ENCODE data around the gene RGS16. TPM values are rescaled to one million over a fixed set of nuclear protein-coding genes. Genes with fewer than 3 reads are reported as not detected.
A peak's percentile ranks its signal among the peaks of the same experiment; 100 is the strongest.

The RGS16 gene
- total and polyA plus RNA-seq, 4 donors = 0.54 to 2.7 (median 0.83) TPM

DNA sequence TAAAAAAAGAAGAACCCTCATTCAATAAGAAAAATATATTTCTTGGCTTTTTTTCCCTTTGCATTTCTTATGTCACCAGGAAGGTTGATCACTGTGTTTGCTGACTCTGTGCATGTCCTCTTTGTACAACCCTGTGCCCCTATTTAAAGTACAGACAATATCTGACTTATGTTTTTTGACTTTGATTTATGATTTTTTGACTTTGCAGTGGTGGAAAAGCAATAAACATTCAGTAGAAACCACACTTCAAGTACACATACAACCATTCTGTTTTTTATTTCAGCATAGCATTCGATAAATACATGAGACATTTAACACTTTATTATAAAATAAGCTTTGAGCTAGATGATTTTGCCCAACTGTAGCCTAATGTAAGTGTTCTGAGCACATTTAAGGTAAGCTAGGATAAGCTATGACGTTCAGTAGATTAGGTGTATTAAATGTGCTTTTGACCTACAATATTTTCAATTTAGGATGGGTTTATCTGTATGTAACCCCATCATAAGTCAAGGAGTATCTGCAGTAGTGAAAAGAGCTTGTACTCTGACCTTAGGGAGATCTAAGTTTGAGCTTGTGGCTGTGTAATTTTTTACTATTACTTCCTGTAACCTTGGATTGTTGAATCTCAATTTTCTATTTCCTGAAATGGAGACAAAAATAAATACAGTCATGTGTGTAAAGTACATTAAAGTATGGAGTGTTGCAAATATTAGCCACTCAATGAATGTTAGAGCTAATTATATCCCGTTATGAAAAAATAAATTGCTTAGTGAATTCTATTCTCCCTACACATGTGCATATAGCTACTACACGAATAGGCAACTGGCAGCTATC lies 16.3 kb downstream of the RGS16 start:
- WGBS = 44% methylated on average over 4 of the region's 4 CpGs
- H3K9ac ChIP-seq (ENCODE audit: low read depth in 1 of 2, low read length in 2 of 2) = peak overlapping the region; percentile 55 to 91
- TF ChIP-seq RAD21 (IDR thresholded peaks at IDR 0.05) (no peak), GABPA (IDR thresholded peaks at IDR 0.05 in 1 of 2, conservative IDR thresholded peaks at IDR 0.05 in 1 of 2) (no peak), RXRA (IDR thresholded peaks at IDR 0.05) (no peak)
- TF ChIP-seq, protein P1, sequence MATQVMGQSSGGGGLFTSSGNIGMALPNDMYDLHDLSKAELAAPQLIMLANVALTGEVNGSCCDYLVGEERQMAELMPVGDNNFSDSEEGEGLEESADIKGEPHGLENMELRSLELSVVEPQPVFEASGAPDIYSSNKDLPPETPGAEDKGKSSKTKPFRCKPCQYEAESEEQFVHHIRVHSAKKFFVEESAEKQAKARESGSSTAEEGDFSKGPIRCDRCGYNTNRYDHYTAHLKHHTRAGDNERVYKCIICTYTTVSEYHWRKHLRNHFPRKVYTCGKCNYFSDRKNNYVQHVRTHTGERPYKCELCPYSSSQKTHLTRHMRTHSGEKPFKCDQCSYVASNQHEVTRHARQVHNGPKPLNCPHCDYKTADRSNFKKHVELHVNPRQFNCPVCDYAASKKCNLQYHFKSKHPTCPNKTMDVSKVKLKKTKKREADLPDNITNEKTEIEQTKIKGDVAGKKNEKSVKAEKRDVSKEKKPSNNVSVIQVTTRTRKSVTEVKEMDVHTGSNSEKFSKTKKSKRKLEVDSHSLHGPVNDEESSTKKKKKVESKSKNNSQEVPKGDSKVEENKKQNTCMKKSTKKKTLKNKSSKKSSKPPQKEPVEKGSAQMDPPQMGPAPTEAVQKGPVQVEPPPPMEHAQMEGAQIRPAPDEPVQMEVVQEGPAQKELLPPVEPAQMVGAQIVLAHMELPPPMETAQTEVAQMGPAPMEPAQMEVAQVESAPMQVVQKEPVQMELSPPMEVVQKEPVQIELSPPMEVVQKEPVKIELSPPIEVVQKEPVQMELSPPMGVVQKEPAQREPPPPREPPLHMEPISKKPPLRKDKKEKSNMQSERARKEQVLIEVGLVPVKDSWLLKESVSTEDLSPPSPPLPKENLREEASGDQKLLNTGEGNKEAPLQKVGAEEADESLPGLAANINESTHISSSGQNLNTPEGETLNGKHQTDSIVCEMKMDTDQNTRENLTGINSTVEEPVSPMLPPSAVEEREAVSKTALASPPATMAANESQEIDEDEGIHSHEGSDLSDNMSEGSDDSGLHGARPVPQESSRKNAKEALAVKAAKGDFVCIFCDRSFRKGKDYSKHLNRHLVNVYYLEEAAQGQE (IDR thresholded peaks at IDR 0.05) = no peak

DNA sequence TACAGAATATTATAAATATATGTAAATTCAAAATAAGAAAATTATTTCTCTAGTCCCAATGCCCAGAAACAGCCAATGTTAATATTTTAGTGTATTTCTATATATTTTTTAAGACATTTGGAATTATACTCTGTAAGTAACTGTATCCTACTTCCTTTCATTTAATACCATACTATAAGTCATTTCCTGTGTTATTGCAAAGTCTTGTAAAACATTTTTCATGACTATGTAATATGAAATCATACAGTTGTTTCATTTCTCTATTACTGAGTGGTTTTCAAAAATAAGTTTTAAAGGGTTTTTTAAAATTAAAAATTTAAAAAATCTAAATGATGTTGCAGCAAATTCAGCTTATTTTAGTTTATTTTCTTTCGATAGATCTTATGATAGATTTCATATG lies 17.1 kb downstream of the RGS16 start:
- H3K27me3 ChIP-seq (ENCODE audit: control insufficient read depth in 4 of 4, insufficient read depth in 4 of 4, low read length in 3 of 4) = no peaks in the 10 kb centered on the region
- TF ChIP-seq, protein P1 (IDR thresholded peaks at IDR 0.05) = no peak
- TF ChIP-seq RXRA (IDR thresholded peaks at IDR 0.05) (no peak), JUND (IDR thresholded peaks at IDR 0.05) (no peak), GABPA (IDR thresholded peaks at IDR 0.05 in 1 of 2, conservative IDR thresholded peaks at IDR 0.05 in 1 of 2) (no peak)
- TF ChIP-seq, protein P2, sequence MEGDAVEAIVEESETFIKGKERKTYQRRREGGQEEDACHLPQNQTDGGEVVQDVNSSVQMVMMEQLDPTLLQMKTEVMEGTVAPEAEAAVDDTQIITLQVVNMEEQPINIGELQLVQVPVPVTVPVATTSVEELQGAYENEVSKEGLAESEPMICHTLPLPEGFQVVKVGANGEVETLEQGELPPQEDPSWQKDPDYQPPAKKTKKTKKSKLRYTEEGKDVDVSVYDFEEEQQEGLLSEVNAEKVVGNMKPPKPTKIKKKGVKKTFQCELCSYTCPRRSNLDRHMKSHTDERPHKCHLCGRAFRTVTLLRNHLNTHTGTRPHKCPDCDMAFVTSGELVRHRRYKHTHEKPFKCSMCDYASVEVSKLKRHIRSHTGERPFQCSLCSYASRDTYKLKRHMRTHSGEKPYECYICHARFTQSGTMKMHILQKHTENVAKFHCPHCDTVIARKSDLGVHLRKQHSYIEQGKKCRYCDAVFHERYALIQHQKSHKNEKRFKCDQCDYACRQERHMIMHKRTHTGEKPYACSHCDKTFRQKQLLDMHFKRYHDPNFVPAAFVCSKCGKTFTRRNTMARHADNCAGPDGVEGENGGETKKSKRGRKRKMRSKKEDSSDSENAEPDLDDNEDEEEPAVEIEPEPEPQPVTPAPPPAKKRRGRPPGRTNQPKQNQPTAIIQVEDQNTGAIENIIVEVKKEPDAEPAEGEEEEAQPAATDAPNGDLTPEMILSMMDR (IDR thresholded peaks at IDR 0.05; ENCODE audit: low read depth, low read length, missing input control) = no peak
- H3K27ac ChIP-seq (ENCODE audit: low read depth in 1 of 2, low read length in 2 of 2) = no peak overlapping the region
- no peak overlapping the region for H3K4me3 ChIP-seq (ENCODE audit: low read depth in 1 of 3, low read length in 3 of 3)
- no peak for DNase-seq (ENCODE audit: low spot score)
- H3K4me1 ChIP-seq (ENCODE audit: control insufficient read depth in 4 of 4, insufficient read depth in 4 of 4, low read length in 3 of 4) = peaks cover 0 to 12% (median 0%) of the 10 kb centered on the region in 4 donors
- H3K36me3 ChIP-seq (ENCODE audit: control insufficient read depth in 4 of 4, insufficient read depth in 3 of 4, low read depth in 1 of 4, low read length in 3 of 4) = peaks cover 0 to 4% (median 2%) of the 10 kb centered on the region in 4 donors
- no peak overlapping the region for H3K9ac ChIP-seq (ENCODE audit: low read depth in 1 of 2, low read length in 2 of 2)
- no peaks in the 10 kb centered on the region for H3K9me3 ChIP-seq (ENCODE audit: control insufficient read depth in 4 of 4, low read length in 3 of 4)
- WGBS = under 1% methylated on average over 1 of the region's 1 CpG

More for the DNA sequence above, 16.3 kb downstream of the RGS16 start:
- peaks cover 0 to 2% (median 0%) of the 10 kb centered on the region in 4 donors for H3K36me3 ChIP-seq (ENCODE audit: control insufficient read depth in 4 of 4, insufficient read depth in 3 of 4, low read depth in 1 of 4, low read length in 3 of 4)
- H3K4me3 ChIP-seq (ENCODE audit: low read depth in 1 of 3, low read length in 3 of 3) = peak overlapping the region; percentile 66 to 99 (median 67)
- H3K9me3 ChIP-seq (ENCODE audit: control insufficient read depth in 4 of 4, low read length in 3 of 4) = no peaks in the 10 kb centered on the region
- DNase-seq (ENCODE audit: low spot score) = no peak
- H3K27ac ChIP-seq (ENCODE audit: low read depth in 1 of 2, low read length in 2 of 2) = peak overlapping the region; percentile 74 to 94
- peaks cover 0 to 12% (median 0%) of the 10 kb centered on the region in 4 donors for H3K4me1 ChIP-seq (ENCODE audit: control insufficient read depth in 4 of 4, insufficient read depth in 4 of 4, low read length in 3 of 4)
- no peaks in the 10 kb centered on the region for H3K27me3 ChIP-seq (ENCODE audit: control insufficient read depth in 4 of 4, insufficient read depth in 4 of 4, low read length in 3 of 4)
